ENCODE data around the gene TMEM42.

DNA sequence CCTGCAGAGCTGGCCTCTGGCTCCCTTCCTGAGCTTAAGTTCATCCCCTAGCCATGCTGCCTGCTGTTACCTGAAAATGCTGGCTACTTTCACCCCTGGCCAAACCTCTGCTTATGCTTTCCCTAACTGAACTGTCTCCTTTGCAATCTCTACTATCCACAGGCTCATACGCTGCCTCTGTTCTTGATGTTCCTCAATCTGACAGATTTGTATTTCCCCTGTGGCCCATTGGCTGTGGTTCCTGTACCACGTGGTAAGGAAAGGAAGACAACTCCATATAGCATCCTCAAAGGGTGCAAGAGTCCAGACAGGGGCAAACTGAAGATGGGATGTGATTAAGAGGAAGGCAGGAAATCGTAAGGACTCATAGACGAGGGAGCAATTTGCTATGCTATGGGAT is 45.9 kb downstream of the TMEM42 start:
- TF ChIP-seq JUND (IDR thresholded peaks at IDR 0.05) (no peak), RFX5 (IDR thresholded peaks at IDR 0.05; ENCODE audit: low read length) (no peak), YY1 (IDR thresholded peaks at IDR 0.05; ENCODE audit: low read depth) (no peak), EP300 (IDR thresholded peaks at IDR 0.05; ENCODE audit: borderline replicate concordance in 1 of 2, low read depth in 1 of 2, low read length in 1 of 2) (no peak), NFIC (IDR thresholded peaks at IDR 0.05; ENCODE audit: borderline replicate concordance) (no peak), CHD2 (IDR thresholded peaks at IDR 0.05; ENCODE audit: low read length, partially characterized antibody) (no peak), TCF12 (IDR thresholded peaks at IDR 0.05) (no peak), EZH2phosphoT487 (IDR thresholded peaks at IDR 0.05; ENCODE audit: borderline replicate concordance, low read depth) (no peak), TAF1 (IDR thresholded peaks at IDR 0.05; ENCODE audit: borderline replicate concordance, low read depth, low read length) (no peak), POLR2AphosphoS5 (IDR thresholded peaks at IDR 0.05; ENCODE audit: low read depth, low read length) (no peak)
- TF ChIP-seq, protein P1, sequence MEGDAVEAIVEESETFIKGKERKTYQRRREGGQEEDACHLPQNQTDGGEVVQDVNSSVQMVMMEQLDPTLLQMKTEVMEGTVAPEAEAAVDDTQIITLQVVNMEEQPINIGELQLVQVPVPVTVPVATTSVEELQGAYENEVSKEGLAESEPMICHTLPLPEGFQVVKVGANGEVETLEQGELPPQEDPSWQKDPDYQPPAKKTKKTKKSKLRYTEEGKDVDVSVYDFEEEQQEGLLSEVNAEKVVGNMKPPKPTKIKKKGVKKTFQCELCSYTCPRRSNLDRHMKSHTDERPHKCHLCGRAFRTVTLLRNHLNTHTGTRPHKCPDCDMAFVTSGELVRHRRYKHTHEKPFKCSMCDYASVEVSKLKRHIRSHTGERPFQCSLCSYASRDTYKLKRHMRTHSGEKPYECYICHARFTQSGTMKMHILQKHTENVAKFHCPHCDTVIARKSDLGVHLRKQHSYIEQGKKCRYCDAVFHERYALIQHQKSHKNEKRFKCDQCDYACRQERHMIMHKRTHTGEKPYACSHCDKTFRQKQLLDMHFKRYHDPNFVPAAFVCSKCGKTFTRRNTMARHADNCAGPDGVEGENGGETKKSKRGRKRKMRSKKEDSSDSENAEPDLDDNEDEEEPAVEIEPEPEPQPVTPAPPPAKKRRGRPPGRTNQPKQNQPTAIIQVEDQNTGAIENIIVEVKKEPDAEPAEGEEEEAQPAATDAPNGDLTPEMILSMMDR (IDR thresholded peaks at IDR 0.05): no peak
- TF ChIP-seq, protein P2, sequence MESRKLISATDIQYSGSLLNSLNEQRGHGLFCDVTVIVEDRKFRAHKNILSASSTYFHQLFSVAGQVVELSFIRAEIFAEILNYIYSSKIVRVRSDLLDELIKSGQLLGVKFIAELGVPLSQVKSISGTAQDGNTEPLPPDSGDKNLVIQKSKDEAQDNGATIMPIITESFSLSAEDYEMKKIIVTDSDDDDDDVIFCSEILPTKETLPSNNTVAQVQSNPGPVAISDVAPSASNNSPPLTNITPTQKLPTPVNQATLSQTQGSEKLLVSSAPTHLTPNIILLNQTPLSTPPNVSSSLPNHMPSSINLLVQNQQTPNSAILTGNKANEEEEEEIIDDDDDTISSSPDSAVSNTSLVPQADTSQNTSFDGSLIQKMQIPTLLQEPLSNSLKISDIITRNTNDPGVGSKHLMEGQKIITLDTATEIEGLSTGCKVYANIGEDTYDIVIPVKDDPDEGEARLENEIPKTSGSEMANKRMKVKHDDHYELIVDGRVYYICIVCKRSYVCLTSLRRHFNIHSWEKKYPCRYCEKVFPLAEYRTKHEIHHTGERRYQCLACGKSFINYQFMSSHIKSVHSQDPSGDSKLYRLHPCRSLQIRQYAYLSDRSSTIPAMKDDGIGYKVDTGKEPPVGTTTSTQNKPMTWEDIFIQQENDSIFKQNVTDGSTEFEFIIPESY (IDR thresholded peaks at IDR 0.05; ENCODE audit: borderline replicate concordance, low read depth): no peak
- TF ChIP-seq, protein P3, sequence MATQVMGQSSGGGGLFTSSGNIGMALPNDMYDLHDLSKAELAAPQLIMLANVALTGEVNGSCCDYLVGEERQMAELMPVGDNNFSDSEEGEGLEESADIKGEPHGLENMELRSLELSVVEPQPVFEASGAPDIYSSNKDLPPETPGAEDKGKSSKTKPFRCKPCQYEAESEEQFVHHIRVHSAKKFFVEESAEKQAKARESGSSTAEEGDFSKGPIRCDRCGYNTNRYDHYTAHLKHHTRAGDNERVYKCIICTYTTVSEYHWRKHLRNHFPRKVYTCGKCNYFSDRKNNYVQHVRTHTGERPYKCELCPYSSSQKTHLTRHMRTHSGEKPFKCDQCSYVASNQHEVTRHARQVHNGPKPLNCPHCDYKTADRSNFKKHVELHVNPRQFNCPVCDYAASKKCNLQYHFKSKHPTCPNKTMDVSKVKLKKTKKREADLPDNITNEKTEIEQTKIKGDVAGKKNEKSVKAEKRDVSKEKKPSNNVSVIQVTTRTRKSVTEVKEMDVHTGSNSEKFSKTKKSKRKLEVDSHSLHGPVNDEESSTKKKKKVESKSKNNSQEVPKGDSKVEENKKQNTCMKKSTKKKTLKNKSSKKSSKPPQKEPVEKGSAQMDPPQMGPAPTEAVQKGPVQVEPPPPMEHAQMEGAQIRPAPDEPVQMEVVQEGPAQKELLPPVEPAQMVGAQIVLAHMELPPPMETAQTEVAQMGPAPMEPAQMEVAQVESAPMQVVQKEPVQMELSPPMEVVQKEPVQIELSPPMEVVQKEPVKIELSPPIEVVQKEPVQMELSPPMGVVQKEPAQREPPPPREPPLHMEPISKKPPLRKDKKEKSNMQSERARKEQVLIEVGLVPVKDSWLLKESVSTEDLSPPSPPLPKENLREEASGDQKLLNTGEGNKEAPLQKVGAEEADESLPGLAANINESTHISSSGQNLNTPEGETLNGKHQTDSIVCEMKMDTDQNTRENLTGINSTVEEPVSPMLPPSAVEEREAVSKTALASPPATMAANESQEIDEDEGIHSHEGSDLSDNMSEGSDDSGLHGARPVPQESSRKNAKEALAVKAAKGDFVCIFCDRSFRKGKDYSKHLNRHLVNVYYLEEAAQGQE (IDR thresholded peaks at IDR 0.05; ENCODE audit: low read depth, low read length): no peak
- TF ChIP-seq, protein P4, sequence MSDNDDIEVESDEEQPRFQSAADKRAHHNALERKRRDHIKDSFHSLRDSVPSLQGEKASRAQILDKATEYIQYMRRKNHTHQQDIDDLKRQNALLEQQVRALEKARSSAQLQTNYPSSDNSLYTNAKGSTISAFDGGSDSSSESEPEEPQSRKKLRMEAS (IDR thresholded peaks at IDR 0.05; ENCODE audit: low read depth): no peak
